ENCODE measurements around the gene TMC4.
"Not testable (repeated sequence)": the region's sequence is repeated elsewhere in the genome, so short reads cannot be mapped to it uniquely, and the experiment has no call there.

DNA sequence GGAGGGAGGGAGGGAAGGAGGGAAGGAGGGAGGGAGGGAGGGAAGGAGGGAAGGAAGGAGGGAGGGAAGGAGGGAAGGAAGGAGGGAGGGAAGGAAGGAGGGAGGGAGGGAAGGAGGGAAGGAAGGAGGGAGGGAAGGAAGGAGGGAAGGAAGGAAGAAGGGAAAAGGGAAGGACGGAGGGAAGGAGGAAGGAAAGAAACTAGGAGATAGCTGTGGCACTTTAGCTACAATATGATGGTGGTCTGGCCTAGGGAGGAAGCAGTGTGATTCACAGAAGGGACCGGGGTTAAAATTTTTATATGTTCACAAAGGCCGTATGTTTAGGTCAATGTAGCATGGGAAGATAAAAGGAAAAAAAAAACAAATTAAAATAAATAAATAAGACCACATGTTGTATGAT lies 8.9 kb upstream of the TMC4 start:
- TF ChIP-seq, protein P1, sequence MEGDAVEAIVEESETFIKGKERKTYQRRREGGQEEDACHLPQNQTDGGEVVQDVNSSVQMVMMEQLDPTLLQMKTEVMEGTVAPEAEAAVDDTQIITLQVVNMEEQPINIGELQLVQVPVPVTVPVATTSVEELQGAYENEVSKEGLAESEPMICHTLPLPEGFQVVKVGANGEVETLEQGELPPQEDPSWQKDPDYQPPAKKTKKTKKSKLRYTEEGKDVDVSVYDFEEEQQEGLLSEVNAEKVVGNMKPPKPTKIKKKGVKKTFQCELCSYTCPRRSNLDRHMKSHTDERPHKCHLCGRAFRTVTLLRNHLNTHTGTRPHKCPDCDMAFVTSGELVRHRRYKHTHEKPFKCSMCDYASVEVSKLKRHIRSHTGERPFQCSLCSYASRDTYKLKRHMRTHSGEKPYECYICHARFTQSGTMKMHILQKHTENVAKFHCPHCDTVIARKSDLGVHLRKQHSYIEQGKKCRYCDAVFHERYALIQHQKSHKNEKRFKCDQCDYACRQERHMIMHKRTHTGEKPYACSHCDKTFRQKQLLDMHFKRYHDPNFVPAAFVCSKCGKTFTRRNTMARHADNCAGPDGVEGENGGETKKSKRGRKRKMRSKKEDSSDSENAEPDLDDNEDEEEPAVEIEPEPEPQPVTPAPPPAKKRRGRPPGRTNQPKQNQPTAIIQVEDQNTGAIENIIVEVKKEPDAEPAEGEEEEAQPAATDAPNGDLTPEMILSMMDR (IDR thresholded peaks at IDR 0.05) = not testable (repeated sequence)
- TF ChIP-seq POLR2A, POLR2AphosphoS5 (IDR thresholded peaks at IDR 0.05): not testable (repeated sequence)
